ENCODE measurements around the gene RNU6-9.

The RNU6-9 gene

GRCh38 chr19:938233-938923, 45.1 kb downstream of the RNU6-9 start:
- Mint-ChIP-seq H3K4me3 (no peak overlapping the region), H3K4me1 (peaks cover 58% of the 10 kb centered on the region), H3K36me3 (peaks cover 60% of the 10 kb centered on the region), H3K27me3 (no peaks in the 10 kb centered on the region), H3K27ac (peak overlapping the region; percentile 81), H3K9me3 (no peaks in the 10 kb centered on the region)
- no peak for ATAC-seq

GRCh38 chr19:939439-939838, 46.2 kb downstream of the RNU6-9 start:
- ATAC-seq, result no peak
- Mint-ChIP-seq H3K27me3 (no peaks in the 10 kb centered on the region), H3K9me3 (no peaks in the 10 kb centered on the region), H3K4me3 (peak overlapping the region; percentile 78), H3K27ac (peak overlapping the region; percentile 92), H3K4me1 (peaks cover 54% of the 10 kb centered on the region), H3K36me3 (peaks cover 70% of the 10 kb centered on the region)

GRCh38 chr19:939922-940321, 46.6 kb downstream of the RNU6-9 start:
- ATAC-seq, result no peak
- Mint-ChIP-seq H3K36me3 (peaks cover 75% of the 10 kb centered on the region), H3K4me1 (peaks cover 58% of the 10 kb centered on the region), H3K9me3 (no peaks in the 10 kb centered on the region), H3K27me3 (no peaks in the 10 kb centered on the region), H3K27ac (peak overlapping the region; percentile 92), H3K4me3 (peak overlapping the region; percentile 78)

GRCh38 chr19:940591-941291, 47.5 kb downstream of the RNU6-9 start:
- peak; percentile 76 for ATAC-seq
- H3K4me1 Mint-ChIP-seq, result peaks cover 61% of the 10 kb centered on the region
- peak overlapping the region; percentile 78 for H3K4me3 Mint-ChIP-seq
- H3K9me3 Mint-ChIP-seq, result no peaks in the 10 kb centered on the region
- peak overlapping the region; percentile 92 for H3K27ac Mint-ChIP-seq
- peaks cover 72% of the 10 kb centered on the region for H3K36me3 Mint-ChIP-seq
- no peaks in the 10 kb centered on the region for H3K27me3 Mint-ChIP-seq

- peaks cover 68% of the 10 kb centered on the region for H3K36me3 Mint-ChIP-seq
- peaks cover 63% of the 10 kb centered on the region for H3K4me1 Mint-ChIP-seq
- no peaks in the 10 kb centered on the region for H3K27me3 Mint-ChIP-seq
- no peaks in the 10 kb centered on the region for H3K9me3 Mint-ChIP-seq
- H3K4me3 Mint-ChIP-seq, result peak overlapping the region; percentile 76
- ATAC-seq, result no peak
- H3K27ac Mint-ChIP-seq, result peak overlapping the region; percentile 92
These were observed 48.2 kb downstream of the RNU6-9 start for GRCh38 chr19:941292-942132.

GRCh38 chr19:942133-942645, 48.9 kb downstream of the RNU6-9 start:
- ATAC-seq, result no peak
- peak overlapping the region; percentile 92 for H3K27ac Mint-ChIP-seq
- no peaks in the 10 kb centered on the region for H3K9me3 Mint-ChIP-seq
- H3K4me1 Mint-ChIP-seq, result peaks cover 63% of the 10 kb centered on the region
- peak overlapping the region; percentile 36 for H3K4me3 Mint-ChIP-seq
- H3K27me3 Mint-ChIP-seq, result no peaks in the 10 kb centered on the region
- H3K36me3 Mint-ChIP-seq, result peaks cover 62% of the 10 kb centered on the region

All from stimulated activated memory B cell treated with anti-CD40 and anti-IgM and Interleukin-4, amounts not matched to agents 10 μg/mL and 1 μg/mL and 100 μg/mL, for 72 hours (primary cell).